NCI-H187 treated with DMSO at 0.1 percent for 48 hours (cell line): ENCODE data around the gene NRN1L.
A peak's percentile ranks its signal among the peaks of the same experiment; 100 is the strongest.
"Not testable (repeated sequence)": the region's sequence is repeated elsewhere in the genome, so short reads cannot be mapped to it uniquely, and the experiment has no call there.

Experiments
- DNase-seq: peaks from one replicate; lab custom pipeline; 2025; lab: John Stamatoyannopoulos, UW

The NRN1L gene

DNA sequence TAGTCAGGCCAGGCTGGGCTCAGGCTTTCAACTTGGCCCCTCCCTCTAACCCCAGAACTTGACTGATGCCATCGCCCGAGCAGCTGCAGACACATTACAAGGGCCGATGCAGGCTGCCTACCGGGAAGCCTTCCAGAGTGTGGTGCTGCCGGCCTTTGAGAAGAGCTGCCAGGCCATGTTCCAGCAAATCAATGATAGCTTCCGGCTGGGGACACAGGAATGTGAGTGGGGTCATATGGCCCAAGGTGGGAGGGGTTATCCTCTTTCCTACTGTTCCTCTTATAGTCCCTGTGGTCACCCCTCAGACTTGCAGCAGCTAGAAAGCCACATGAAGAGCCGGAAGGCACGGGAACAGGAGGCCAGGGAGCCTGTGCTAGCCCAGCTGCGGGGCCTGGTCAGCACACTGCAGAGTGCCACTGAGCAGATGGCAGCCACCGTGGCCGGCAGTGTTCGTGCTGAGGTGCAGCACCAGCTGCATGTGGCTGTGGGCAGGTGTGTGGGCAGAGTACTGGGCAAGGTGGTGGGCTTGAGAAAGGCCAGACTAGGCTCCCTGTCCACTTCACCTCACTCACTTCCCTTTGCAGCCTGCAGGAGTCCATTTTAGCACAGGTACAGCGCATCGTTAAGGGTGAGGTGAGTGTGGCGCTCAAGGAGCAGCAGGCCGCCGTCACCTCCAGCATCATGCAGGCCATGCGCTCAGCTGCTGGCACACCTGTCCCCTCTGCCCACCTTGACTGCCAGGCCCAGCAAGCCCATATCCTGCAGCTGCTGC lies 2.1 kb upstream of the NRN1L start:
- no peak for DNase-seq

DNA sequence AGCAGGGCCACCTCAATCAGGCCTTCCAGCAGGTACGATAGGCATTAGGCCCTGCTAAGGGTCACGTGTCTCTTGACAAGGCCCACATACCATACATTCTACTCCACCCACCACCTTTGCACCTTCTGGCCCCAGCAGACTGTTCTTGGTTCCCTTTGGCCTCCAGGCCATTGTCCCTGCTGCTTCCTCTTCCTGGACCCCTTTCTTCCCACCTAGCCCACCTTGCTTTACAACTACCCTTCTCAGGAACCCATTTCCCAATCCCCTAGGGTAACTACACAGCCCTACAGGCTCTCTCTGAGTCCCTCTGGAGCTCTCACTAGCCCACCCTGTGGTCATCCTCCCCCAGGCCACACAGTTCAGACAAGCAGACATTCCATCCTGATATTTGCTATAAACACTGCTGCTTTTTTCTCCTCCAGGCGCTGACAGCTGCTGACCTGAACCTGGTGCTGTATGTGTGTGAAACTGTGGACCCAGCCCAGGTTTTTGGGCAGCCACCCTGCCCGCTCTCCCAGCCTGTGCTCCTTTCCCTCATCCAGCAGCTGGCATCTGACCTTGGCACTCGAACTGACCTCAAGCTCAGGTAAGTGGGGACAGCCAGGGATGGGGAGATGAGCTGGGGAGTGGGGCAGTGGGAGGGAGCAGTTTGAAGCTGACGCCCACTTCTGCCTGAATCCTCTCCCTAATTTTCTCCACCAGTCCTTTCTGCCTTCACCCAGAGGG lies 1.4 kb upstream of the NRN1L start:
- DNase-seq, result no peak

DNA sequence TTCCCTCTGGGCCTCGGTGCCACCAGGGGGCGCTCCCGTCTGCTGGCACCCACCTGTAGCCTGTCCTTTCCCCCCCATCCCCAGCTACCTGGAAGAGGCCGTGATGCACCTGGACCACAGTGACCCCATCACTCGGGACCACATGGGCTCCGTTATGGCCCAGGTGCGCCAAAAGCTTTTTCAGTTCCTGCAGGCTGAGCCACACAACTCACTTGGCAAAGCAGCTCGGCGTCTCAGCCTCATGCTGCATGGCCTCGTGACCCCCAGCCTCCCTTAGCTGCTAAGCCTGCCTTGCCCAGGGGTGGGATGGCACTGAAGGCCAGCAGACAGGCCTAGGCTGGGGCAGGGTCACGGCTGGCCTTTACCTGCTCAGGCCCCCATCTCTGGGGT lies 818 bp upstream of the NRN1L start:
- no peak for DNase-seq

DNA sequence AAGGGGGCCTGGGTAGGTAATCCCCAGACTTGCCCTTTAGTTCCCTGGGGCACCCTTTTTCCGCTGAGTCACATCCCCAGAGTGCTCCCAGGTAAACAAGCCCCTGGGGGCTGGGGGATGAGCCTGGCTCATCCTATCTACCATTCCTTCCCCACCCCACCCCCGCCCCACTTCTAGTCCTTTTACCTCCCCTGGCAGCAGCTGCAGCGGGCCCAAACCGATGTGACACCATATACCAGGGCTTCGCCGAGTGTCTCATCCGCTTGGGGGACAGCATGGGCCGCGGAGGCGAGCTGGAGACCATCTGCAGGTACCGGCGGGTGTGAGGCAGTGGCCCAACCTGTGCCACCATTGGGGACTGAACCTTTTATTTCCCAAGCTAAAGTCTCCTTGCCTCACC lies 860 bp downstream of the NRN1L start:
- DNase-seq, result no peak

DNA sequence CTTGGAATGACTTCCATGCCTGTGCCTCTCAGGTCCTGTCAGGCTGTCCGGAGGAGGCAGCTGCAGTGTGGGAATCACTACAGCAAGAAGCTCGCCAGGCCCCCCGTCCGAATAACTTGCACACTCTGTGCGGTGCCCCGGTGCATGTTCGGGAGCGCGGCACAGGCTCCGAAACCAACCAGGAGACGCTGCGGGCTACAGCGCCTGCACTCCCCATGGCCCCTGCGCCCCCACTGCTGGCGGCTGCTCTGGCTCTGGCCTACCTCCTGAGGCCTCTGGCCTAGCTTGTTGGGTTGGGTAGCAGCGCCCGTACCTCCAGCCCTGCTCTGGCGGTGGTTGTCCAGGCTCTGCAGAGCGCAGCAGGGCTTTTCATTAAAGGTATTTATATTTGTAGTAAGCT lies 1.3 kb downstream of the NRN1L start:
- no peak for DNase-seq

DNA sequence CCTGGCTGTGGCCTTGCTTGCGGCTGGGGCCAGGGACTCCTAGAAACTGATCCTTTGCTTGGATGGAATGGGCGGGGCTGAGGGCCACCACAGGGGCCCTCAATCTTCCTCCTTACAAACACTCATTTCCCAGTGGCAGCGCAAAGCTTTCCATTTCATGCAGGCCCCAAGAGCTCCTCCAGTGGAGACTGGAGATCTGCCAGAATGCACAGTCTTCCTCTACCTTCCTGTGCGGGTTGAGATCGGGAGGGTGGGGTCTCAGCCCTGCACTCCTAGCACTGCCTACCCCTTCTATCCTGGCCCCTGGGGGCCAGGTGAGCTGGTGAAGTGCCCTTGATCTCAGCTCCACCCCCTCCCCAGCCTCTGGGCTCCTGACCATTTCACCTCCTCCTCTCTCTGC lies 1.7 kb downstream of the NRN1L start:
- DNase-seq, result peak; percentile 33

DNA sequence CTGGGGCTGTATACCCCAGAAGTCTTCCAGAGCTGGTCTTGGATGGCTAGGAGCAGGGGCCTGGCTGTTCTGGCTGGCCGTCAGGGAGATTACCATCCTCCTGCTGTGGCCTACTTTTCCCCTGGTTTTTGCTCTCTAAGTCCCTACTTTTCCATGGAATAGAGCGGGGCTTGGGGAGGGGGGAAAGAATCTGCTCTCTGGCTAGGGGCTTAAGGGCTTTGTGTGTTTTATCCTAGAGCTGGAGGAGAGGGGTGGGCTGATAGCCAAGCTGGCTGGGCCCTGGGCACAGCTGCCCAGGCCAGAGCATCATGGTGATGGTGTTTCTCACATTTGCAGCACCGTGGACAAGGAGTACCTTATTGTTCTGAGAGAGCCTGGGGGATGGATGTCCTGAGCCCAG lies 3.6 kb downstream of the NRN1L start:
- no peak for DNase-seq

DNA sequence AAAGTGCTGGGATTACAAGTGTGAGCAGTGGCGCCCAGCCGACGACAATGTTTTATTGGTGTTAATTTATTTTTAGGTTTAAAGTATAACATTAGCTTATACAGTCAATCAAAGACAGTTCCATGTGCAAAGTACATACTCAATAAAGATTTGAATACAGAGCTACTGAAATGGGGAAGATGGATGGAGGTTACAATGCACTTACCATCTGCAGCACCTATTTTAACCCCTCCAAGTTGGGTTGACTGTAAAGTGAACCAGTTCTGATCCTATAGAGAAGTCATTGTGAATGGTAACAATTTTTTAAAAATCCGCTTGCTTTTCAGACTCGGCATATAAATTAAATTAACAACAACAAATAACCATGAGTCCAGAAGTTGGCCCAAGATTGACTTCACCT lies 7.7 kb downstream of the NRN1L start:
- no peak for DNase-seq

DNA sequence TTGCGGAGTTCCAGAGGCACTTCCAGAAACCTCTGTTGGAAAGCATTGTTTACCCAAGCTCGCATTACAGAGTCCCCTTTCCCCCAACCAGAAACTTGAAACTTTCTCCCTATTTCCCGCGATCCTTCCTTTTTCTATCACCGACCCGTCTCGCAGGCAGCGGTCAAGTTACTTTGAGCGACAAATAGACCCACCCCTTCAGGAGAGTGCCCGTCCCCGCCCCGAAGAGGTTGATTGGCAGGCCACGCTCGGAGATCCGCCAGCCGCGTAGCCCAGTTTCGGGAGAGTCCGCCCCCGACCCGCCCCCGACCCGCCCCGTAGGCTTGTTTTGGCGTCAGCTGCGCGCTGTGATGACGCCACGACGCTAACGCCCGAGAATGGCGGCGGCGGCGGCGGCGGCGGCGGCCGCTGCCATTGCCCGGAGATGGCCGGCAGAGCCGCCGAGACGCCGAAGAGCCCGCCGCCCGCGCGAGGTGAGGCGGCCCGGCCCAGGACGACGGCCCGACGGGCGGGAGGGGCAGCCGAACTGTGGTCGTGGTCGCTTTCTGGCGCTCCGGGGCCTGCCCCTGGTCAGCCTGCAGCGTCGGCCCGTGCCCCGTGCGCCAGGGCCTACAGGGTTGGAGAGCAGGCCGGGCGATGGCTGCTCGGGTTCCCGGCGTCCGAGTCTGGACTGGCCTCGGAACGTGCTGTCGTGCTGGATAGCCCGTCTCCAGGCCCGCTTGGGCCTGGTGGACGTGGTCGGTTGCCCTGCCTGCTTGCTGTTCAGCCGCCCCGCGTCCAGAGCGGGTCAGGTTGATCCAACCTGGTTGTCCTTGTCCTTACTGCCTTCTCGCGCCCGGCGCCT lies 8.4 kb downstream of the NRN1L start, which contains the start of gene PSKH1:
TSS of gene PSKH1 (plus strand) at position 356 of the 844 bp plus-strand sequence. CDS start 15,496 bp downstream, outside the sequence.
- DNase-seq, result peak; percentile 66

DNA sequence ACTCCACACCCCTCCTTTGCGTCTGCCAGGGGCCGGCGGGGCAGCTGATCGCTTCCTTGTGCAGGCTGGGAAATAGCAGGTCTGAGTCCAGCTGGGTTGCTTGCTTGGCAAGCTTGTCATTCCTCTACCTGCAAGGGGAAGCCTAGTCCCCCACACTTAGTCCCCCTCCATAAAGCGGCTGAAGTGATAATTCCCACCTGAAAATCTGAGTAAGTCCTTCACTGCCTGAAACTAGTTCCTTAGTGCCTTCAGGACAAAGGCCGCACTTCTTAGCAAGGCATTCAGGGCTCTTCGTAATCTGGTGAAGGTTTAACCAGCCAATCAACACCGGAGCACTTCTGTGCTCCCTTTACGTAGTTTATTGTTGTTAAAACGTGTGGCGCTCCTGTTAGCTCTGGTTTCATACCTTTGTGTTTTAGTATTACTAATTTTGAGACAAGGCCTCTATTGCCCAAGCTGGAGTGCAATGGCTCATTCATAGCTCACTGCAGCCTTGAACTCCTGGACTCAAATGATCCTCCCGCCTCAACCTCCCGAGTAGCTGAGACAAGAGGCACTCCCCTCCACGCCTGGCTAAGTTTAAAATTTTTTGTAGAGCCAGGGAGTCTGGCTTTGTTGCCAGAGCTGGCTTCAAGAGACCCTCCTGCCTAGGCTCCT lies 9.2 kb downstream of the NRN1L start:
- DNase-seq, result no peak

DNA sequence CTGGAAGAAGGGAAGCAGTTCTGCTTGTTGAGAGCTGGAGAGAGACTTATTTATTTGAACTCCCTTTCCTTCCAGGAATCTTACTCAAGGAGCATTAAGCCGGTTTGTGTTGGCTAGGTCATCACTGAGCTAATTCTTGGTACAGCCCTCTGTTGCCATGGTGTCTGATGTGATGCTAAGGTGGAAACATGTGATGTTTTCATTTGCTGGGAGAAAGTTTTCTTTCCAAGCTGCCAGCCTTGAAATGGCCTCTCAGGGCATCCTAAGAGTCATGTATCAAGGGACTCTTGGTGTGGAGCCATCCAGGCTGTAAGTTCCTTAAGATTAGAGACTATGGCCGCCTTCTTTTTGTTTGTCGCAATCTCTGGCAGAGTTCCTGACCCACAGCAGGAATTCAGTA lies 12.5 kb downstream of the NRN1L start:
- no peak for DNase-seq

DNA sequence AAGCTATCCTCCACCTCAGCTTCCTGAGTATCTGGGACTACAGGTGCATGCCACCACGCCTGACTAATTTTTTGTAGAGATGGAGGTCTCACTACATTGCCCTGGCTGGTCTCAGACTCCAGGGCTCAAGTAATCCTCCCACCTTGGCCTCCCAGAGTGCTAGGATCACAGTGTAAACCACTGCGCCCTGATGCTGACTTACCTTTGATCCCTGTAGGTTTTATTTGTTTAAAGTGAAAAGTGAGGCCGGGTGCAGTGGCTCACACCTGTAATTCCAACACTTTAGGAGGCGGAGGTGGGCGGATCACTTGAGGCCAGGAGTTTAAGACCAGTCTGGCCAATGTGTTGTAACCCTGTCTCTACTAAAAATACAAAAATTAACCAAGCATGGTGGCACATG lies 17.0 kb downstream of the NRN1L start:
- DNase-seq, result no peak

DNA sequence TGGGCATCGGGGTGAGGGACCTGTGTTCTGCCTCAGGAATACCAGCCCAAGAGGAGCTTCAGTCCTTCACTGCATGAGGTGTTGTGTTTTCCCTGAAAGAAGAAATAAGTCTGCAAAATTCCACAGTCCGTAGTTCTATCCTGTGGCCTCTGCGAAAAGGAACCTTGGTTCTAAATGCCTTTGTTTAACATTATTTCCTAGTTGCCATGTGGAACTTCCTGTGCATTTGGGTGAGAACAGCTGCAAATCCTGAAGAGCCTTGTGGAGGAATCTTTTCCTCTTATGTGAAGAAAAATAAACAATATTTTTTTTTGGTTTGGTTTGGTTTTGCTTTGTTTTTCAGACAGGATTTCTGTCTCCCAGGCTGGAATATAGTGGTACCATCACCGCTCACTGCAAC lies 18.1 kb downstream of the NRN1L start:
- DNase-seq, result no peak

DNA sequence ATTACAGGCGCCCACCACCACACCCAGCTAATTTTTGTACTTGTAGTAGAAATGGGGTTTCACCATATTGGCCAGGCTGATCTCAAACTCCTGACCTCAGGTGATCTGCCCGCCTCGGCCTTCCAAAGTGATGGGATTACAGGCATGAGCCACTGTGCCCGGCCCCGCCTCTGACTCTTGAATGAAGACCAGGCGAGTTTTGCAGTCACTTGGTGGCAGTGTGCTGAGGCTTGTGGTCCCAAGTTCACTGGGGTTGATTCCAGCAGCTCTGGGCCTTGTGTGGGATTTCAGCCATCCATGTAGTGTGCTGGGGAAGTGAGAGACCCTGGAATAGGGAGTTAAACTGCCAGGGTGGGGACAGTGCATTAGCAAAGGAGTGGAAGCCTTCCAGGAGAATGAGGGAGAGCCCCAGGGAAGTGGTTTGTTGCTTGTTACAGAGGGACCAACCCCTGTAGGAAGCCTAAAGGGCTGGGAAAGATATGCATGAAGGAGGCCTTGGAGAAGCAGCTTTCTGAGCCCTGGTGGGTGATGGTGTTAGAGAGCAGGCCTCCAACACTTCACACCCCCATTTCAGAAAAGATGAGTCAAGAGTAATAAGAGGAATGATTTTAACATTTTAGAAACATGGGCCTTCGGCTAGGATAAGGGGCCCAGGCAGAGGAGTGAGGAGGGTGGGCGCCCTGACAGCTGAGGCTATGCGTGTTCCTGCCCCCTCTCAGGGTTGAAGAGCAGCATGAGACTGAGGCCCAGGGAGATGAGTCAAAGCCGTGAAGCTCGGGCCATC lies 22.9 kb downstream of the NRN1L start:
- DNase-seq, result no peak

DNA sequence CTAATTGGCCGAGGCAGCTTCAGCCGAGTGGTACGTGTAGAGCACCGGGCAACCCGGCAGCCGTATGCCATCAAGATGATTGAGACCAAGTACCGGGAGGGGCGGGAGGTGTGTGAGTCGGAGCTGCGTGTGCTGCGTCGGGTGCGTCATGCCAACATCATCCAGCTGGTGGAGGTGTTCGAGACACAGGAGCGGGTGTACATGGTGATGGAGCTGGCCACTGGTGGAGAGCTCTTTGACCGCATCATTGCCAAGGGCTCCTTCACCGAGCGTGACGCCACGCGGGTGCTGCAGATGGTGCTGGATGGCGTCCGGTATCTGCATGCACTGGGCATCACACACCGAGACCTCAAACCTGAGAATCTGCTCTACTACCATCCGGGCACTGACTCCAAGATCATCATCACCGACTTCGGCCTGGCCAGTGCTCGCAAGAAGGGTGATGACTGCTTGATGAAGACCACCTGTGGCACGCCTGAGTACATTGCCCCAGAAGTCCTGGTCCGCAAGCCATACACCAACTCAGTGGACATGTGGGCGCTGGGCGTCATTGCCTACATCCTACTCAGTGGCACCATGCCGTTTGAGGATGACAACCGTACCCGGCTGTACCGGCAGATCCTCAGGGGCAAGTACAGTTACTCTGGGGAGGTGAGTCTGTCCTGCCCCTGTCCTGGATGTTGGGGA lies 24.5 kb downstream of the NRN1L start:
- DNase-seq, result no peak

DNA sequence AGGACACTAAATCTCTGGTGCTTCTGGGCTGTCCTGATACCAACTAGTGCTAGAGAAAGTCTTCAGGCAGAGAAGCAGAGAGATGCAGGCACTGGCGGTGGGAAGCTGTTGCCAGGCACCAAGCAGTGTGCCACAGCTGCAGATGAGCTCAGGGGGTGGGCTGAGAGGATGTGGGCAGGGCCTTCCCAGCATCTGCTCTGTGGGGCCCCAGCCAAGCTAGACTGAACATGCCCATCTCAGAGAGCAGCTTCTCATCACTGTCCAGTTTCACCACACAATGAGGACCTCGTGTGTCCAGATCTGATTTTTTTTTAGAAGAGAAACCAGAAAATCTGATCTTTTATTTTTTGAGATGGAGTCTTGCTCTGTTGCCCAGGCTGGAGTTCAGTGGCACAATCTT lies 25.5 kb downstream of the NRN1L start:
- DNase-seq, result no peak

DNA sequence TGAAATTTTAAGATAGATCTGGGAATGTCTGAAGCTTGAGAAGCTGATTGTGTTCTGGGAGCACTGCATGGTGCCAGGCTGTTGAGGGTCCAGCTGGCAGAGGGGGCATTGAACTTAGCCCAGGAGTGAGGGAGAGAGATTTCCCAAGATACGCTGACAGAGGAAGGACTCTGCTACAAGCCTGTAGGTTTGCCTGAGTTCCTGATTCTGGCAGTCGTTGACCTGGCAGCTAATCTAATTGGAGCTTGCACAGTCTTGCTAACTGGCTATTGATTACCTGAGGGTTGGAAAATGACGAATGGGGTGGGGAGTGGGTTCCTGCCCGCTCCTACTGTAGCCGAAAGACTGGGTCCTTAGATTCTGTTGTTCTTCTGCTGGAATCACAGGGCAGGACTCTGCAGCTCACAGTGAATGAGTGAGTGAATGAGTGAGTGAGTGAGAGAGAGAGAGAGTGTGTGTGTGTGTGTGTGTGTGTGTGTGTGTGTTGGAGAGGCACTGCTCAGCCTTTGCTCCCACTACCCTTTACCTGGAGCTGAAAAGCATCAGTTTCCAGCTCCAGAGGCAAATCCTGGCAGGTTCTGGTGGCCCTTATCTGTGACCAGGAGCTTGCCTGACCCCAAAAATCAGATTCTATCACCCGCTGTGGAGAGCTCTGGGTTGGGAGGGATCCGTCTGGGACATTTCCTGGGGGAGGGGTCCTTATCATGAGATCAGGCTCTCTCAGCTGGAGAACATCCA lies 30.2 kb downstream of the NRN1L start:
- no peak for DNase-seq

DNA sequence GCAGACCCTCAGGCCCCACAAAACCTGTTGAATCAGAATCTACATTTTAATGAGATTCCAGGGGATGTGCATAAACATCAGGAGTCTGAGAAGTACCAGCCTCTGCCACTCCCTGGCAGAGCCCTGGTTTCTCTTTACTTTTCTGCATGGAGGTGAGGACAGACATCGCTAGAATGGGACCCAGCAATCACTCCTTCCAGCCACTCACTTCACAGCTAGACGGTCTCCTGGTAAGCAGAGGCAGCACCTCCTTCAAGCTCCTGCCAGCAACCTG lies 30.7 kb downstream of the NRN1L start:
- DNase-seq, result not testable (repeated sequence)

DNA sequence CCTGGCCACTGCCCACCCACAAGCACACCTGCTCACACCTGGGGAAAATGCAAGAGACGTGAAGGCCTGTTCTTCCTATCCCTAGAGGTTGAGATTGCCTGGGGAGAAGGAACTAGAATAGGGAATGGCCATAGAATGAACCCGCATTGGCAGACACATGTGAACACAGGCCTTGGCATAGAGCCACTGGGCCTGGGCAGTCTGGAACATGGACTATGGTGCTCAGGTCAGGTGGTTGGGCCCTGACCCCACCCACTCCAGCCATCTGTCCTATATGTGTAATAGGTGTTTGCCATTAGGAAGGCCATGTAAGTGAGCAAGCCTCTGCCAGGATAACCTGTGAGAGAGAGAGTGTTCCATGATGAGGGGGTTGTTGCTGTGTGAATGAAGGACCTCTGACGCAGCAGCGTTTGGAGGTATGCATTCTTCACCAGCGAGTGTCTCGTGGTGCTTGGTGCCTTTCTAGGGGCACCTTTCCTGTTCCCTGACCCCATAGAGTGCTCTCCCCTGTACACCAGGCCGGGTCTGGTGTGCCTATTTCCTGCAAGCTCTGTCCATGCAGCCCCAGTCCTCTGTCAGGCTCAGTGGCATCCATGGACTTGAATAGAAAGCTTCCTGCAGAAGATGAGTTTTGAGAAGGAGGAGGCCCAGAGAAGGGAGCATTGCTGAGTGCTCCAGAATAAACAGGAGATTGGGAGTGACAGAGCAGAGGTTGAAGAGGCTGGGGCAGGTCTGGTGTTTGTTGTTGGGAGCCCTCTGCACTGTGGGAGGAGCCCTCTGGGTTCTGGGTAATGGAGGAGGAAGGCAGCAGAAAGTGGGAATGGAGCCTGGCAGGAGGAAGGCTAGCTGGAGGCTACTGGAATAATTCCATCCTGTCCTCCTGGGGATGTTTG lies 31.4 kb downstream of the NRN1L start:
- no peak for DNase-seq
